Subcutaneous abdominal adipose tissue (tissue), 5 donors: ENCODE measurements around the gene TEX29.

Experiments
- H3K27ac ChIP-seq: one replicate; pipeline ENCODE4 v1.7.0; 2013; ENCODE audit warnings: low read depth, mild to moderate bottlenecking, inconsistent platforms, low read length, moderate library complexity
- H3K27me3 ChIP-seq, 5 donors: one replicate each; pipeline ENCODE4 v1.7.0; 2013; ENCODE audit warnings: low read length in 5 of 5, inconsistent platforms in 1 of 5; ENCODE audit not compliant: control insufficient read depth in 5 of 5, insufficient read depth in 4 of 5
- H3K36me3 ChIP-seq, 5 donors: one replicate each; pipeline ENCODE4 v1.7.0; 2013; ENCODE audit warnings: low read length in 5 of 5; ENCODE audit not compliant: control insufficient read depth in 5 of 5, insufficient read depth in 5 of 5
- H3K4me1 ChIP-seq, 5 donors: one replicate each; pipeline ENCODE4 v1.7.0; 2013; ENCODE audit warnings: low read length in 5 of 5, mild to moderate bottlenecking in 3 of 5, moderate library complexity in 1 of 5; ENCODE audit not compliant: control insufficient read depth in 5 of 5, insufficient read depth in 5 of 5
- H3K4me3 ChIP-seq, 5 donors: one replicate each; pipeline ENCODE4 v1.7.0; 2013; ENCODE audit warnings: low read length in 5 of 5, low read depth in 1 of 5
- H3K9ac ChIP-seq, 5 donors: one replicate each; pipeline ENCODE4 v1.7.0; 2013; ENCODE audit warnings: low read length in 5 of 5, mild to moderate bottlenecking in 4 of 5, moderate library complexity in 3 of 5
- H3K9me3 ChIP-seq, 5 donors: one replicate each; pipeline ENCODE4 v1.7.0; 2013; ENCODE audit warnings: low read length in 5 of 5; ENCODE audit not compliant: control insufficient read depth in 5 of 5
- donor health status: healthy.
- donor health status: healthy.
- donor health status: healthy.
- donor health status: healthy.
- donor health status: healthy.

TEX29 gene

GRCh38 chr13:111288276-111288675 lies 32.2 kb upstream of the TEX29 start:
- Histone ChIP-seq H3K9me3 (no peaks in the 10 kb centered on the region), H3K4me3 (no peak overlapping the region), H3K36me3 (peaks cover 18 to 96% (median 93%) of the 10 kb centered on the region in 5 donors), H3K9ac (no peak overlapping the region), H3K27me3 (no peaks in the 10 kb centered on the region), H3K27ac (no peak overlapping the region), H3K4me1 (no peaks in the 10 kb centered on the region)

GRCh38 chr13:111289251-111289650 lies 31.2 kb upstream of the TEX29 start:
- H3K27me3 ChIP-seq: no peaks in the 10 kb centered on the region
- H3K9ac ChIP-seq: no peak overlapping the region
- no peaks in the 10 kb centered on the region for H3K4me1 ChIP-seq
- no peaks in the 10 kb centered on the region for H3K9me3 ChIP-seq
- H3K27ac ChIP-seq: no peak overlapping the region
- peaks cover 17 to 96% (median 93%) of the 10 kb centered on the region in 5 donors for H3K36me3 ChIP-seq
- H3K4me3 ChIP-seq: no peak overlapping the region

GRCh38 chr13:111291908-111292307 lies 28.5 kb upstream of the TEX29 start:
- H3K4me1 ChIP-seq: no peaks in the 10 kb centered on the region
- no peaks in the 10 kb centered on the region for H3K27me3 ChIP-seq
- H3K36me3 ChIP-seq: peaks cover 22 to 93% (median 84%) of the 10 kb centered on the region in 5 donors
- no peak overlapping the region for H3K27ac ChIP-seq
- no peak overlapping the region for H3K9ac ChIP-seq
- no peaks in the 10 kb centered on the region for H3K9me3 ChIP-seq
- no peak overlapping the region for H3K4me3 ChIP-seq

- no peaks in the 10 kb centered on the region for H3K27me3 ChIP-seq
- H3K9ac ChIP-seq: no peak overlapping the region
- peaks cover 25 to 93% (median 83%) of the 10 kb centered on the region in 5 donors for H3K36me3 ChIP-seq
These were observed 27.5 kb upstream of the TEX29 start for GRCh38 chr13:111292710-111293485.

GRCh38 chr13:111295886-111296285 lies 24.6 kb upstream of the TEX29 start:
- Histone ChIP-seq H3K4me1 (no peaks in the 10 kb centered on the region), H3K4me3 (no peak overlapping the region), H3K36me3 (peaks cover 19 to 94% (median 81%) of the 10 kb centered on the region in 5 donors), H3K9me3 (no peaks in the 10 kb centered on the region), H3K27me3 (no peaks in the 10 kb centered on the region), H3K9ac (no peak overlapping the region), H3K27ac (no peak overlapping the region)

More at GRCh38 chr13:111292710-111293485, 27.5 kb upstream of the TEX29 start:
- no peaks in the 10 kb centered on the region for H3K4me1 ChIP-seq
- H3K4me3 ChIP-seq: no peak overlapping the region
- no peak overlapping the region for H3K27ac ChIP-seq
- H3K9me3 ChIP-seq: no peaks in the 10 kb centered on the region

GRCh38 chr13:111296417-111296816 lies 24.0 kb upstream of the TEX29 start:
- no peaks in the 10 kb centered on the region for H3K4me1 ChIP-seq
- H3K27me3 ChIP-seq: no peaks in the 10 kb centered on the region
- no peaks in the 10 kb centered on the region for H3K9me3 ChIP-seq
- H3K9ac ChIP-seq: no peak overlapping the region
- no peak overlapping the region for H3K4me3 ChIP-seq
- H3K36me3 ChIP-seq: peaks cover 22 to 94% (median 81%) of the 10 kb centered on the region in 5 donors
- H3K27ac ChIP-seq: no peak overlapping the region

- Histone ChIP-seq H3K27ac (no peak overlapping the region), H3K36me3 (peaks cover 14 to 94% (median 81%) of the 10 kb centered on the region in 5 donors), H3K27me3 (no peaks in the 10 kb centered on the region), H3K9me3 (no peaks in the 10 kb centered on the region), H3K4me3 (no peak overlapping the region), H3K4me1 (no peaks in the 10 kb centered on the region), H3K9ac (no peak overlapping the region)
These were observed 22.0 kb upstream of the TEX29 start for GRCh38 chr13:111298214-111298975.

- H3K36me3 ChIP-seq: peaks cover 15 to 97% (median 91%) of the 10 kb centered on the region in 5 donors
- no peak overlapping the region for H3K27ac ChIP-seq
- H3K9me3 ChIP-seq: peaks cover 0 to 2% (median 0%) of the 10 kb centered on the region in 5 donors
- peaks cover 0 to 2% (median 0%) of the 10 kb centered on the region in 5 donors for H3K4me1 ChIP-seq
- H3K27me3 ChIP-seq: no peaks in the 10 kb centered on the region
- H3K9ac ChIP-seq: no peak overlapping the region
- H3K4me3 ChIP-seq: no peak overlapping the region
These were observed 18.3 kb upstream of the TEX29 start for GRCh38 chr13:111302045-111302726.

- Histone ChIP-seq H3K4me3 (no peak overlapping the region), H3K9ac (no peak overlapping the region), H3K36me3 (peaks cover 22 to 96% (median 91%) of the 10 kb centered on the region in 5 donors), H3K27me3 (no peaks in the 10 kb centered on the region), H3K9me3 (peaks cover 0 to 2% (median 0%) of the 10 kb centered on the region in 5 donors), H3K4me1 (peaks cover 0 to 6% (median 0%) of the 10 kb centered on the region in 5 donors), H3K27ac (no peak overlapping the region)
These were observed 16.9 kb upstream of the TEX29 start for GRCh38 chr13:111303559-111303958.
